Measurements from ENCODE around the gene OSBPL7. TPM values are rescaled to one million over a fixed set of nuclear protein-coding genes. Genes with fewer than 3 reads are reported as not detected.

The OSBPL7 gene
- total RNA-seq, 3 donors from 2014 or later = 3.0 to 10.2 (median 8.9) TPM

GRCh38 chr17:47852113-47852949 is 30.7 kb upstream of the OSBPL7 start:
- no peak for TF ChIP-seq POLR2A (IDR thresholded peaks at IDR 0.05)
- peak in 1 of 3 donors; percentile 19 for TF ChIP-seq POLR2AphosphoS5 (IDR thresholded peaks at IDR 0.05)
- Histone ChIP-seq H3K27me3 (peaks cover 0 to 19% of the 10 kb centered on the region in 2 donors), H3K36me3 (no peaks in the 10 kb centered on the region), H3K9me3 (no peaks in the 10 kb centered on the region), H3K4me3 (peak overlapping the region in 1 of 3 donors; percentile 70), H3K27ac (no peak overlapping the region), H3K4me1 (no peaks in the 10 kb centered on the region)
- DNase-seq (ENCODE audit: low spot score in 2 of 2) = no peak
- intact Hi-C loops (cut with DNase I; ENCODE audit: low total_unique reads) = no loop called here

GRCh38 chr17:47851764-47852112 is 30.1 kb upstream of the OSBPL7 start:
- Histone ChIP-seq H3K4me3 (peak overlapping the region in 2 of 3 donors; percentile 62 to 70), H3K27me3 (peaks cover 0 to 25% of the 10 kb centered on the region in 2 donors), H3K9me3 (no peaks in the 10 kb centered on the region), H3K27ac (no peak overlapping the region), H3K4me1 (no peaks in the 10 kb centered on the region), H3K36me3 (no peaks in the 10 kb centered on the region)
- TF ChIP-seq POLR2A (IDR thresholded peaks at IDR 0.05) (no peak), POLR2AphosphoS5 (IDR thresholded peaks at IDR 0.05) (no peak), CTCF (IDR thresholded peaks at IDR 0.05) (no peak)
- DNase-seq (ENCODE audit: low spot score in 2 of 2) = no peak
- intact Hi-C loops (cut with DNase I; ENCODE audit: low total_unique reads) = no loop called here

DNA sequence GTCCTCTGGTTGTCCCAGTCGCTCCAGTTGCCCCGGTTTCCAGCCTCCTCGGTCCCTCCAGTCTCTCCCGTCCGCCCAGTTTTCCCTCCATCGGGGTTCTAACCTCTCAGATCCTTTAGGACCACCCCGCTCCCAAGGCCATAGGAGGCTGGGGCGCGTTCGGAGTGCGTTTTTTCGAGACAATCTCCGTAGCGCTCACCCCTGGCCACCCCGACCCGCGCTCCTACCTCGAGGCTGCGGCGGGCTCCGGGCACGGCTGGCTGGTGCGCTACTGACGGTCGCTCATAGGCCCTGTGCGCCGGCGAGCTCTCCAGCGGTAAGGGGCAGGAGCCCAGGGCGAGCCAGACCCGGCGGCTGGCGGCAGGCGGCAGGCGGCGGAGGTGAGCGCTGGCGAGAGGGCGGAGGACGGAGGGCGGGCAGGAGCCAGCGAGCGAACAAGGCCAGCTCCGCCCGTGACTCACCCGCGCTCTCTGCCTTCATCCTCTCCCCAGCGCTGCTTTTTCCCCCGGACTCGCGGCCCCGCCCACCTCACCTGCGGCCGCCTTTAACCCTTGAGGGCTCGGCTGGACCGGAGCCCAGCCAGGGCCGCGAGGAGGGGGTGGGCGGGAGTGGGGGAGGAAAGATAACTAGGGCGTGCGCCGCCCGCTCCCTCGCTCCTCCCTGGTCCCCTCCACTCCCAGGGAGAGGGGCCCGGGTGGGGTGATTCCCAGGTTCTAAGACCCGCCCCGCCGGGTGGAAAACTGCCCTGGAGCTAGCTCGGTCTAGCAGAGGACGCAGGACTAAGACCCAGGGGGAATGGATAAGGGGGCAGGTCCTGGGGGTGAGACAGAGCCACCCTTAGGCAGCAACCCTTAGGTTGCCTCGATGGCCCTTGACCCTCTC is 29.3 kb upstream of the OSBPL7 start, which contains the start of gene SP6:
Gene SP6 (minus strand): TSS at position 472 of the 882 bp plus-strand sequence. CDS start 2,734 bp downstream, outside the sequence.
- Histone ChIP-seq H3K27me3 (peaks cover 0 to 27% of the 10 kb centered on the region in 2 donors), H3K4me3 (peak within 1 kb of the TSS; percentile 29 to 70 (median 62)), H3K4me1 (no peaks in the 10 kb centered on the region), H3K9me3 (no peaks in the 10 kb centered on the region), H3K36me3 (no peaks in the 10 kb centered on the region), H3K27ac (peak within 1 kb of the TSS; percentile 75)
- intact Hi-C loops (cut with DNase I; ENCODE audit: low total_unique reads) = no loop called here
- peak; percentile 80 to 85 for DNase-seq (ENCODE audit: low spot score in 2 of 2)
- TF ChIP-seq CTCF (IDR thresholded peaks at IDR 0.05) (peak in 1 of 3 donors; percentile 23), POLR2A (IDR thresholded peaks at IDR 0.05) (peak; percentile 33), POLR2AphosphoS5 (IDR thresholded peaks at IDR 0.05) (peak in 1 of 3 donors; percentile 40)

- H3K27ac ChIP-seq = peak overlapping the region; percentile 75
- H3K9me3 ChIP-seq = no peaks in the 10 kb centered on the region
- no peaks in the 10 kb centered on the region for H3K4me1 ChIP-seq
- peaks cover 0 to 27% of the 10 kb centered on the region in 2 donors for H3K27me3 ChIP-seq
- no peak for DNase-seq (ENCODE audit: low spot score in 2 of 2)
- intact Hi-C loops (cut with DNase I; ENCODE audit: low total_unique reads) = no loop called here
- no peaks in the 10 kb centered on the region for H3K36me3 ChIP-seq
- TF ChIP-seq CTCF (IDR thresholded peaks at IDR 0.05) (no peak), POLR2A (IDR thresholded peaks at IDR 0.05) (no peak), POLR2AphosphoS5 (IDR thresholded peaks at IDR 0.05) (no peak)
- H3K4me3 ChIP-seq = peak overlapping the region; percentile 29 to 70 (median 62)
Observed at GRCh38 chr17:47850373-47850691, 28.7 kb upstream of the OSBPL7 start.

- intact Hi-C loops (cut with DNase I; ENCODE audit: low total_unique reads) = no loop called here
- Histone ChIP-seq H3K36me3 (no peaks in the 10 kb centered on the region), H3K27me3 (peaks cover 0 to 24% of the 10 kb centered on the region in 2 donors), H3K4me1 (peaks cover 3 to 12% of the 10 kb centered on the region in 2 donors), H3K27ac (no peak overlapping the region), H3K9me3 (no peaks in the 10 kb centered on the region), H3K4me3 (peak overlapping the region in 1 of 3 donors; percentile 62)
- TF ChIP-seq CTCF (IDR thresholded peaks at IDR 0.05) (no peak), POLR2A (IDR thresholded peaks at IDR 0.05) (no peak), POLR2AphosphoS5 (IDR thresholded peaks at IDR 0.05) (no peak)
- no peak for DNase-seq (ENCODE audit: low spot score in 2 of 2)
Observed at GRCh38 chr17:47848198-47848513, 26.6 kb upstream of the OSBPL7 start.
